ENCODE results near the gene TMPRSS3.

Gene TMPRSS3

GRCh38 chr21:42384989-42385388, 10.9 kb downstream of the TMPRSS3 start:
- H3K9me3 ChIP-seq (ENCODE audit: severe bottlenecking), result peaks cover 4% of the 10 kb centered on the region
- H3K36me3 ChIP-seq, result no peaks in the 10 kb centered on the region
- H3K4me3 ChIP-seq (ENCODE audit: low read depth, low read length), result no peak overlapping the region
- H3K27ac ChIP-seq, result no peak overlapping the region
- no peaks in the 10 kb centered on the region for H3K27me3 ChIP-seq (ENCODE audit: insufficient read depth, low read depth, severe bottlenecking)
- no peak for TF ChIP-seq CTCF (IDR thresholded peaks at IDR 0.05; ENCODE audit: low read depth, low read length)
- DNase-seq, result no peak

GRCh38 chr21:42384156-42384945, 11.5 kb downstream of the TMPRSS3 start:
- DNase-seq, result no peak
- H3K4me3 ChIP-seq (ENCODE audit: low read depth, low read length), result no peak overlapping the region
- H3K27ac ChIP-seq, result no peak overlapping the region
- TF ChIP-seq CTCF (IDR thresholded peaks at IDR 0.05; ENCODE audit: low read depth, low read length), result no peak
- H3K27me3 ChIP-seq (ENCODE audit: insufficient read depth, low read depth, severe bottlenecking), result no peaks in the 10 kb centered on the region
- no peaks in the 10 kb centered on the region for H3K36me3 ChIP-seq
- peaks cover 4% of the 10 kb centered on the region for H3K9me3 ChIP-seq (ENCODE audit: severe bottlenecking)

- Histone ChIP-seq H3K27me3 (ENCODE audit: insufficient read depth, low read depth, severe bottlenecking) (no peaks in the 10 kb centered on the region), H3K27ac (no peak overlapping the region), H3K36me3 (no peaks in the 10 kb centered on the region), H3K9me3 (ENCODE audit: severe bottlenecking) (peaks cover 4% of the 10 kb centered on the region), H3K4me3 (ENCODE audit: low read depth, low read length) (no peak overlapping the region)
- no peak for DNase-seq
- TF ChIP-seq CTCF (IDR thresholded peaks at IDR 0.05; ENCODE audit: low read depth, low read length), result no peak
Observed at GRCh38 chr21:42383331-42383730, 12.5 kb downstream of the TMPRSS3 start.

- Histone ChIP-seq H3K4me3 (ENCODE audit: low read depth, low read length) (no peak overlapping the region), H3K36me3 (no peaks in the 10 kb centered on the region), H3K9me3 (ENCODE audit: severe bottlenecking) (peaks cover 4% of the 10 kb centered on the region), H3K27ac (no peak overlapping the region), H3K27me3 (ENCODE audit: insufficient read depth, low read depth, severe bottlenecking) (no peaks in the 10 kb centered on the region)
- no peak for TF ChIP-seq CTCF (IDR thresholded peaks at IDR 0.05; ENCODE audit: low read depth, low read length)
- no peak for DNase-seq
Observed at GRCh38 chr21:42382915-42383314, 12.9 kb downstream of the TMPRSS3 start.

- Histone ChIP-seq H3K27me3 (ENCODE audit: insufficient read depth, low read depth, severe bottlenecking) (no peaks in the 10 kb centered on the region), H3K9me3 (ENCODE audit: severe bottlenecking) (peaks cover 4% of the 10 kb centered on the region), H3K27ac (no peak overlapping the region), H3K36me3 (no peaks in the 10 kb centered on the region), H3K4me3 (ENCODE audit: low read depth, low read length) (no peak overlapping the region)
- peak; percentile 97 for TF ChIP-seq CTCF (IDR thresholded peaks at IDR 0.05; ENCODE audit: low read depth, low read length)
- peak; percentile 83 for DNase-seq
Observed at GRCh38 chr21:42381347-42381984, 14.4 kb downstream of the TMPRSS3 start.

Measured in WERI-Rb-1 (cell line).